OCI-LY7 (cell line): Measurements from ENCODE around the gene RSAD2. TPM values are rescaled to one million over a fixed set of nuclear protein-coding genes. Genes with fewer than 3 reads are reported as not detected.

ENCODE experiments used
- BruUV-seq: library from RNA; stranded (reverse); fragments of 400-500 nt; replicated peaks from 2 replicates; lab custom pipeline; 2021; lab: Mats Ljungman, UMichigan
- CTCF ChIA-PET: fragments of 300-600 bp; sonication (Branson Sonifier 250); formaldehyde crosslinking; loops from one replicate; lab custom pipeline; 2022; ENCODE audit warnings: antibody characterized with exemption; ENCODE audit not compliant: unreplicated experiment; lab: Charles Lee
- POLR2A ChIA-PET: fragments of 300-600 bp; sonication (Branson Sonifier 250); formaldehyde crosslinking; loops from one replicate; lab custom pipeline; 2022; ENCODE audit warnings: antibody characterized with exemption; lab: Charles Lee
- DNase-seq: peaks from one replicate; pipeline ENCODE4 v3.0.0-alpha.2; 2015; ENCODE audit warnings: low spot score
- H2AFZ ChIP-seq: fragments of 200-600 bp; sonication (generic), shearing (Covaris generic); 2 replicates; pipeline ENCODE4 v1.6.1; 2014; ENCODE audit warnings: mild to moderate bottlenecking, antibody characterized with exemption, low read length, moderate library complexity
- H3K27ac ChIP-seq: fragments of 200-600 bp; sonication (generic); 2 replicates; pipeline ENCODE4 v1.5.1; 2014; ENCODE audit warnings: mixed run types, low read depth, mild to moderate bottlenecking, moderate library complexity, low read length, inconsistent platforms; ENCODE audit not compliant: poor library complexity, severe bottlenecking
- H3K36me3 ChIP-seq: fragments of 200-600 bp; sonication (generic); 2 replicates; pipeline ENCODE4 v1.6.1; 2014; ENCODE audit warnings: mild to moderate bottlenecking, antibody characterized with exemption, low read length, moderate library complexity, mixed read lengths; ENCODE audit not compliant: insufficient read depth
- H3K4me1 ChIP-seq: fragments of 200-600 bp; sonication (generic); 2 replicates; pipeline ENCODE4 v1.5.1; 2014; ENCODE audit warnings: mild to moderate bottlenecking, low read length; ENCODE audit not compliant: insufficient read depth, poor library complexity, severe bottlenecking
- H3K4me2 ChIP-seq: fragments of 200-600 bp; sonication (generic); 2 replicates; pipeline ENCODE4 v1.6.1; 2014; ENCODE audit warnings: mild to moderate bottlenecking, low read length
- H3K4me3 ChIP-seq: fragments of 200-600 bp; sonication (generic); 2 replicates; pipeline ENCODE4 v1.5.1; 2014; ENCODE audit warnings: mild to moderate bottlenecking, low read depth, low read length; ENCODE audit not compliant: poor library complexity, severe bottlenecking
- H3K79me2 ChIP-seq: fragments of 200-600 bp; sonication (generic); 2 replicates; pipeline ENCODE4 v1.6.1; 2016; ENCODE audit warnings: low read depth, mild to moderate bottlenecking, low read length, moderate library complexity, mixed read lengths; ENCODE audit not compliant: insufficient read depth
- H3K9me2 ChIP-seq: fragments of 200-600 bp; sonication (generic); 2 replicates; pipeline ENCODE4 v1.6.1; 2016; ENCODE audit warnings: mild to moderate bottlenecking, low read length, mixed read lengths; ENCODE audit not compliant: insufficient read depth
- H3K9me3 ChIP-seq: fragments of 200-600 bp; sonication (generic); 2 replicates; pipeline ENCODE4 v1.6.1; 2014; ENCODE audit warnings: mild to moderate bottlenecking, mixed run types, low read length, mixed read lengths
- H4K20me1 ChIP-seq: fragments of 200-600 bp; sonication (generic); 2 replicates; pipeline ENCODE4 v1.6.1; 2014; ENCODE audit warnings: mild to moderate bottlenecking, antibody characterized with exemption, low read length, moderate library complexity, mixed read lengths; ENCODE audit not compliant: insufficient read depth
- CTCF ChIP-seq: fragments of 200-600 bp; sonication (generic); conservative IDR thresholded peaks from 2 replicates; pipeline ENCODE4 v1.5.1; 2014; ENCODE audit warnings: mild to moderate bottlenecking, antibody characterized with exemption, low read length, moderate library complexity, mixed read lengths
- EZH2phosphoT487 ChIP-seq: fragments of 200-600 bp; sonication (generic); IDR thresholded peaks from 2 replicates; pipeline ENCODE4 v1.6.1; 2018; ENCODE audit warnings: low read depth, borderline replicate concordance, mild to moderate bottlenecking, mixed run types, antibody characterized with exemption, low read length, moderate library complexity, mixed read lengths
- intact Hi-C: fragments of 100-400 bp; cut with micrococcal nuclease; formaldehyde crosslinking; loops from one replicate; pipeline ENCODE4 v1.10.0; 2022; ENCODE audit not compliant: unreplicated experiment
- total RNA-seq, 2 experiments: library from RNA; depleted of rRNA in 1 of 2; stranded (reverse); fragments of >200 nt in 1 of 2; shearing (Covaris generic) in 1 of 2; gene quantifications; 2 replicates each; pipeline ENCODE4 v1.2.3, GENCODE V29; 2014 to 2022

RSAD2 gene
- total RNA-seq, 2 experiments from 2014 or later, result not detected

- H3K9me3 ChIP-seq, result no peaks in the 10 kb centered on the region
- no TSS peak for BruUV-seq
- no peak overlapping the region for H3K27ac ChIP-seq
- intact Hi-C loops, result no loop called here
- CTCF ChIA-PET, result interaction anchor here (1.0 kb wide), 1 partner anchor 10 kb away, joined by 3 read pairs; no protein-coding TSS in a partner anchor
- TF ChIP-seq EZH2phosphoT487 (no peak), CTCF (no peak)
- no peak for DNase-seq
- H3K9me2 ChIP-seq, result no peaks in the 10 kb centered on the region
- H3K4me2 ChIP-seq, result no peak overlapping the region
- no peaks in the 10 kb centered on the region for H3K79me2 ChIP-seq
- no peaks in the 10 kb centered on the region for H4K20me1 ChIP-seq
- H3K4me1 ChIP-seq, result no peaks in the 10 kb centered on the region
- POLR2A ChIA-PET, result interaction anchor here (1.0 kb wide), 2 partner anchors 11 to 15 kb away, joined by 3 read pairs; no protein-coding TSS in a partner anchor
- H3K4me3 ChIP-seq, result no peak overlapping the region
- no peaks in the 10 kb centered on the region for H3K36me3 ChIP-seq
- no peak overlapping the region for H2AFZ ChIP-seq
These were observed 54.6 kb downstream of the RSAD2 start for GRCh38 chr2:6932206-6932605.

GRCh38 chr2:6932828-6933227 is 55.3 kb downstream of the RSAD2 start:
- Histone ChIP-seq H3K9me2 (no peaks in the 10 kb centered on the region), H3K9me3 (no peaks in the 10 kb centered on the region), H4K20me1 (no peaks in the 10 kb centered on the region), H3K4me3 (no peak overlapping the region), H3K27ac (no peak overlapping the region), H3K4me2 (no peak overlapping the region), H3K79me2 (no peaks in the 10 kb centered on the region), H3K4me1 (no peaks in the 10 kb centered on the region), H3K36me3 (no peaks in the 10 kb centered on the region), H2AFZ (no peak overlapping the region)
- POLR2A ChIA-PET, result interaction anchor here (0.7 to 1.0 kb wide), 2 partner anchors 12 to 808 kb away, joined by 3 read pairs; no protein-coding TSS in a partner anchor
- TF ChIP-seq CTCF (no peak), EZH2phosphoT487 (no peak)
- BruUV-seq, result no TSS peak
- intact Hi-C loops, result no loop called here
- no peak for DNase-seq
- CTCF ChIA-PET, result interaction anchor here (1.0 kb wide), 1 partner anchor 11 kb away, joined by 3 read pairs; no protein-coding TSS in a partner anchor

- Histone ChIP-seq H3K27ac (no peak overlapping the region), H2AFZ (no peak overlapping the region), H3K9me2 (no peaks in the 10 kb centered on the region), H3K4me2 (no peak overlapping the region), H4K20me1 (no peaks in the 10 kb centered on the region), H3K4me1 (no peaks in the 10 kb centered on the region), H3K9me3 (no peaks in the 10 kb centered on the region), H3K4me3 (no peak overlapping the region), H3K36me3 (no peaks in the 10 kb centered on the region), H3K79me2 (no peaks in the 10 kb centered on the region)
- no TSS peak for BruUV-seq
- ChIA-PET CTCF (no interaction called here), POLR2A (interaction anchor here (0.6 kb wide), 1 partner anchor 761 kb away, joined by 3 read pairs; no protein-coding TSS in a partner anchor)
- intact Hi-C loops, result no loop called here
- TF ChIP-seq CTCF (no peak), EZH2phosphoT487 (no peak)
- no peak for DNase-seq
These were observed 56.3 kb downstream of the RSAD2 start for GRCh38 chr2:6933911-6934310.
